Measurements from ENCODE around the gene YLPM1.

The YLPM1 gene

GRCh38 chr14:74881431-74882102 is 118.5 kb downstream of the YLPM1 start, which contains the start of gene DLST:
Gene DLST (plus strand): TSS chr14:74881916. CDS start chr14:74881954, 38 bp downstream.
- Histone ChIP-seq H3K9me2 (replicated peaks; ENCODE audit: low read depth, low read length) (no peaks in the 10 kb centered on the region), H3K4me3 (ENCODE audit: low read length, poor library complexity, severe bottlenecking) (peak within 1 kb of the TSS; percentile 97), H3K9me3 (ENCODE audit: insufficient read depth, low read depth, low read length) (no peaks in the 10 kb centered on the region), H3K79me2 (ENCODE audit: insufficient read depth, low read length) (peaks cover 53% of the 10 kb centered on the region), H3K9ac (ENCODE audit: low read depth, low read length, poor library complexity, severe bottlenecking) (peak within 1 kb of the TSS; percentile 88), H3F3A (ENCODE audit: low read depth) (no peaks in the 10 kb centered on the region), H3K27me3 (ENCODE audit: insufficient read depth, low read length, poor library complexity, severe bottlenecking) (no peaks in the 10 kb centered on the region), H3K4me1 (ENCODE audit: insufficient read depth, low read length, poor library complexity, severe bottlenecking) (peaks cover 50% of the 10 kb centered on the region), H4K20me1 (ENCODE audit: insufficient read depth, low read length, poor library complexity, severe bottlenecking) (peaks cover 44% of the 10 kb centered on the region), H3K36me3 (ENCODE audit: insufficient read depth, low read length) (0 out of 2 replicates have a peak, but pooled peaks cover 7% of the 10 kb centered on the region), H2AFZ (ENCODE audit: low read length) (peak within 1 kb of the TSS; percentile 98), H3K4me2 (ENCODE audit: low read depth, low read length, poor library complexity, severe bottlenecking) (peak within 1 kb of the TSS; percentile 78)
- no peak for TF ChIP-seq EZH2phosphoT487 (IDR thresholded peaks at IDR 0.05; ENCODE audit: borderline replicate concordance)
- TF ChIP-seq, protein P1, sequence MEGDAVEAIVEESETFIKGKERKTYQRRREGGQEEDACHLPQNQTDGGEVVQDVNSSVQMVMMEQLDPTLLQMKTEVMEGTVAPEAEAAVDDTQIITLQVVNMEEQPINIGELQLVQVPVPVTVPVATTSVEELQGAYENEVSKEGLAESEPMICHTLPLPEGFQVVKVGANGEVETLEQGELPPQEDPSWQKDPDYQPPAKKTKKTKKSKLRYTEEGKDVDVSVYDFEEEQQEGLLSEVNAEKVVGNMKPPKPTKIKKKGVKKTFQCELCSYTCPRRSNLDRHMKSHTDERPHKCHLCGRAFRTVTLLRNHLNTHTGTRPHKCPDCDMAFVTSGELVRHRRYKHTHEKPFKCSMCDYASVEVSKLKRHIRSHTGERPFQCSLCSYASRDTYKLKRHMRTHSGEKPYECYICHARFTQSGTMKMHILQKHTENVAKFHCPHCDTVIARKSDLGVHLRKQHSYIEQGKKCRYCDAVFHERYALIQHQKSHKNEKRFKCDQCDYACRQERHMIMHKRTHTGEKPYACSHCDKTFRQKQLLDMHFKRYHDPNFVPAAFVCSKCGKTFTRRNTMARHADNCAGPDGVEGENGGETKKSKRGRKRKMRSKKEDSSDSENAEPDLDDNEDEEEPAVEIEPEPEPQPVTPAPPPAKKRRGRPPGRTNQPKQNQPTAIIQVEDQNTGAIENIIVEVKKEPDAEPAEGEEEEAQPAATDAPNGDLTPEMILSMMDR (conservative IDR thresholded peaks at IDR 0.05; ENCODE audit: low read length) = no peak

DNA sequence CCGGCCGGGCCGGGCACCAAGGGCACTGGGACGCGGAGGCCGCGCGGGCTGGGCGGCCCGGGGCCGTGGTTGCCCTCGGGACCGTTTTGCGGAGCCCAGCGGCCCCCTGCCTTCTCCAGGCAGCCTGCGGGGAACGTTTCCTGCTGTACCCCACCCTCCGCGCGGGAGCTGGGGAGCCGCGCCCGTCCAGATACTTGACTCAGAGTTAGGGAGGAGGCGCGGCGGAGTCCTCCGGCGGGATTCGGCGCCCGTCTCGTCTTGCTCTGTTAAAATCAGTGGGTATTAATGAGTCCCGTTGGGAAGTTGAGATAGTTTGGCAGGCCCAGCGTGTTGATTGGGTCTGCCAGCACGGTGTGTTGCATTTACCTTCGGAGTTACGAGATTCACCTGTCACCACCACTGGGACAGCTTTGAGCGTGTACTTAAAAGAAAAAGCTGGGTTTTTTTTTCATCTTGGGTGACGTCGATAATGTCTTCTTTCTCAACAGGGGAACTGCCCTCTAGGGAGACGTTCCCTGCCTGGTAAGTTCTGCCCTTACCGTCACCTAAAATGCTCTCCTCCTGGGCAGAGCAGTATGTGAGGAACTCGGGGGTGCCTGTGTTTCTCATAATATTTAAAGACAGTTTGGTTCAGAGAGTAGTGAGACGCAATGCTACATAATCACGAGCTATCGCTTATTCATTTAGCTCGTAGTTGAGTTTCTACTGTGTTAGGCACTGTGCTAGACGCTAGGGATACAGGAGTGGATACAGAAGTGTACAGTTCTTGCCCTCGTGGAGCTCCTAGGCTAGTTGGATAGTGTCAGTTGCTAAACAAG is 119.2 kb downstream of the YLPM1 start:
- Histone ChIP-seq H3K4me1 (ENCODE audit: insufficient read depth, low read length, poor library complexity, severe bottlenecking) (peaks cover 49% of the 10 kb centered on the region), H3K36me3 (ENCODE audit: insufficient read depth, low read length) (0 out of 2 replicates have a peak, but pooled peaks cover 11% of the 10 kb centered on the region), H3K27me3 (ENCODE audit: insufficient read depth, low read length, poor library complexity, severe bottlenecking) (no peaks in the 10 kb centered on the region), H3K9ac (ENCODE audit: low read depth, low read length, poor library complexity, severe bottlenecking) (peak overlapping the region; percentile 88), H3K9me3 (ENCODE audit: insufficient read depth, low read depth, low read length) (no peaks in the 10 kb centered on the region), H3K4me3 (ENCODE audit: low read length, poor library complexity, severe bottlenecking) (peak overlapping the region; percentile 97), H3K9me2 (replicated peaks; ENCODE audit: low read depth, low read length) (no peaks in the 10 kb centered on the region), H3K79me2 (ENCODE audit: insufficient read depth, low read length) (peaks cover 60% of the 10 kb centered on the region), H4K20me1 (ENCODE audit: insufficient read depth, low read length, poor library complexity, severe bottlenecking) (peaks cover 50% of the 10 kb centered on the region), H3F3A (ENCODE audit: low read depth) (no peaks in the 10 kb centered on the region), H2AFZ (ENCODE audit: low read length) (peak overlapping the region; percentile 98), H3K4me2 (ENCODE audit: low read depth, low read length, poor library complexity, severe bottlenecking) (peak overlapping the region; percentile 75)
- TF ChIP-seq EZH2phosphoT487 (IDR thresholded peaks at IDR 0.05; ENCODE audit: borderline replicate concordance) = no peak
- TF ChIP-seq, protein P1 (conservative IDR thresholded peaks at IDR 0.05; ENCODE audit: low read length) = no peak
